Measurements from ENCODE around the gene DOCK2. TPM values are rescaled to one million over a fixed set of nuclear protein-coding genes. Genes with fewer than 3 reads are reported as not detected.

Gene DOCK2
- total RNA-seq, 1 experiment from 2014 or later, result 0.26 TPM

DNA sequence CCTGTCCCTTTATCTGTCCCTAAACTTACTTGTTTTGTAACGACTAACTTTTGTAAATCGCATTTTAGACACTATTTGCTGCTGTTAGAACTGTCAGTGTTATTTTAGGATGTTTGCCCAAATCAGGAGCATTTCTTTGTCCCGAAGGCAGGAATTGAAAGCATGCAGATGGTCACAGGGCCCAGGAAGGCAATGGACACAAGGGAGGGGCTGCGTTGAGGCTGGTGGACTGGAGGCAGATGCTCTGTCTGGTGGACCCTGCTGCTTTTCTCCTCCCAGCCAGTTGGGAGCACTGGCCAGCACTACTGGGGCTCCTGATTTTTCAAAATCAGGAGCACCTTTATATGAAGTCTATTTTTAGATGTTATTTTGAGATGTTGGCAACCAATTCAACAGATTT is 31.7 kb downstream of the DOCK2 start:
- peak overlapping the region; percentile 7; the same call in 1 of the 2 replicates for H3K4me3 ChIP-seq (ENCODE audit: low read length)
- intact Hi-C loops (cut with micrococcal nuclease), result loop anchor here (1.0 to 2.0 kb wide), 3 partner anchors 28 to 66 kb away; no protein-coding TSS in a partner anchor
- H3K9me2 ChIP-seq (replicated peaks; ENCODE audit: low read length), result no peaks in the 10 kb centered on the region
- H2AFZ ChIP-seq (ENCODE audit: low read length), result peak overlapping the region; percentile 27
- H3F3A ChIP-seq (ENCODE audit: low read length, unreplicated experiment), result no peaks in the 10 kb centered on the region
- H3K36me3 ChIP-seq (ENCODE audit: low read depth, low read length), result no peaks in the 10 kb centered on the region
- H3K9me3 ChIP-seq (ENCODE audit: low read length), result no peaks in the 10 kb centered on the region
- DNase-seq (peak; percentile 33), ATAC-seq (peak; percentile 77)
- peaks cover 15% of the 10 kb centered on the region for H3K4me1 ChIP-seq (ENCODE audit: insufficient read depth, low read length)
- H3K9ac ChIP-seq (ENCODE audit: low read length), result no peak overlapping the region; the same call in 1 of the 2 replicates
- no peaks in the 10 kb centered on the region for H3K79me2 ChIP-seq (ENCODE audit: low read length)
- ChIA-PET CTCF (interaction anchor here (0.7 kb wide), 1 partner anchor 27 kb away, joined by 5 read pairs; no protein-coding TSS in a partner anchor), POLR2A (ENCODE audit: unreplicated experiment) (interaction anchor here (0.7 kb wide), 1 partner anchor 199 kb away, joined by 9 read pairs; no protein-coding TSS in a partner anchor)
- TF ChIP-seq, protein P1, sequence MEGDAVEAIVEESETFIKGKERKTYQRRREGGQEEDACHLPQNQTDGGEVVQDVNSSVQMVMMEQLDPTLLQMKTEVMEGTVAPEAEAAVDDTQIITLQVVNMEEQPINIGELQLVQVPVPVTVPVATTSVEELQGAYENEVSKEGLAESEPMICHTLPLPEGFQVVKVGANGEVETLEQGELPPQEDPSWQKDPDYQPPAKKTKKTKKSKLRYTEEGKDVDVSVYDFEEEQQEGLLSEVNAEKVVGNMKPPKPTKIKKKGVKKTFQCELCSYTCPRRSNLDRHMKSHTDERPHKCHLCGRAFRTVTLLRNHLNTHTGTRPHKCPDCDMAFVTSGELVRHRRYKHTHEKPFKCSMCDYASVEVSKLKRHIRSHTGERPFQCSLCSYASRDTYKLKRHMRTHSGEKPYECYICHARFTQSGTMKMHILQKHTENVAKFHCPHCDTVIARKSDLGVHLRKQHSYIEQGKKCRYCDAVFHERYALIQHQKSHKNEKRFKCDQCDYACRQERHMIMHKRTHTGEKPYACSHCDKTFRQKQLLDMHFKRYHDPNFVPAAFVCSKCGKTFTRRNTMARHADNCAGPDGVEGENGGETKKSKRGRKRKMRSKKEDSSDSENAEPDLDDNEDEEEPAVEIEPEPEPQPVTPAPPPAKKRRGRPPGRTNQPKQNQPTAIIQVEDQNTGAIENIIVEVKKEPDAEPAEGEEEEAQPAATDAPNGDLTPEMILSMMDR (conservative IDR thresholded peaks at IDR 0.05; ENCODE audit: low read depth, low read length), result peak; percentile 28; the same call in 1 of the 2 replicates
- TF ChIP-seq EZH2phosphoT487 (IDR thresholded peaks at IDR 0.05; ENCODE audit: borderline replicate concordance, low read length), result no peak
- no TSS peak for BruUV-seq (replicated peaks)
- peak overlapping the region; percentile 67 for H3K4me2 ChIP-seq (ENCODE audit: low read length)
- no peaks in the 10 kb centered on the region for H4K20me1 ChIP-seq (ENCODE audit: low read length)
- H3K27ac ChIP-seq (ENCODE audit: low read length), result peak overlapping the region; percentile 45
- H3K27me3 ChIP-seq (ENCODE audit: low read length), result no peaks in the 10 kb centered on the region

DNA sequence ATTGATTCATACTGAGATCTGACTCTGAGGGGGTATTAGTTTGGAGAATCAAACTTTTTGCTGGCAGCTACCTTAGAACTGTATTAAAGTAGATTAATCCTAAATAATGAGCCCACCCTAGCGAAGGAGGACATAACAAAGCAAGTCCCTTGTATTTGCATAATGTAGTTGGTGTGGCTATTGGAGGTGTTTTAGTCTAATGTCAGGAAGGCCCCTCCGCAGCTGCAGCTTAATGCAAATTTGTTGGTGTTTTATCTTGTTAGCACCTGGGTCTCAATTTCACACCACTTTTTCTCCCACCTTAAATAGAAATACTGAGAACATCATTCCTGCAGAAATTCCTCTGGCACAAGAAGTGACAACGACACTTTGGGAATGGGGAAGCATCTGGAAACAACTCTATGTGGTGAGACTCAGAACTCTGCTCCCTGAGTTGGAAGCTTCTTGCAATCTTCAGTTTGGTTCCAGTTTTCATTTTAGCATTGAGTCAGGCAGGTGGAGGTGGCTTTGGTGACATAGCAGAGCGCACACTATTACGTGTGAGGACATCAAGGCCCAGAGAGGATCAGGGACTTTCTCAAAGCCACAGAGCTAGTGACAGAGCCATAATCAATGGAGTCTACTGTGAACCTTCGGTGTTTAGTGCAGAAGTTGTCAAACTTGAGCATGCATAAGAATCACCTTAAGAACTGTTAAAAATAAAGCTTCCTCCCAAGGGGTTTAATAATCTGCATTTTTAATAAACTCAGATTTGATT is 33.9 kb downstream of the DOCK2 start:
- intact Hi-C loops (cut with micrococcal nuclease), result no loop called here
- POLR2A ChIA-PET (ENCODE audit: unreplicated experiment), result no interaction called here
- no peaks in the 10 kb centered on the region for H3F3A ChIP-seq (ENCODE audit: low read length, unreplicated experiment)
- H2AFZ ChIP-seq (ENCODE audit: low read length), result no peak overlapping the region
- H3K4me1 ChIP-seq (ENCODE audit: insufficient read depth, low read length), result peaks cover 15% of the 10 kb centered on the region
- CTCF ChIA-PET, result no interaction called here
- ATAC-seq (no peak), DNase-seq (no peak)
- no peak overlapping the region for H3K4me2 ChIP-seq (ENCODE audit: low read length)
- H3K36me3 ChIP-seq (ENCODE audit: low read depth, low read length), result no peaks in the 10 kb centered on the region
- H3K4me3 ChIP-seq (ENCODE audit: low read length), result no peak overlapping the region
- H3K9me3 ChIP-seq (ENCODE audit: low read length), result no peaks in the 10 kb centered on the region
- BruUV-seq (replicated peaks), result no TSS peak
- H3K79me2 ChIP-seq (ENCODE audit: low read length), result no peaks in the 10 kb centered on the region
- H3K9ac ChIP-seq (ENCODE audit: low read length), result no peak overlapping the region
- no peaks in the 10 kb centered on the region for H3K9me2 ChIP-seq (replicated peaks; ENCODE audit: low read length)
- TF ChIP-seq, protein P1 (conservative IDR thresholded peaks at IDR 0.05; ENCODE audit: low read depth, low read length), result no peak
- TF ChIP-seq EZH2phosphoT487 (IDR thresholded peaks at IDR 0.05; ENCODE audit: borderline replicate concordance, low read length) (no peak), EZH2 (IDR thresholded peaks at IDR 0.05; ENCODE audit: low read length, unreplicated experiment) (no peak)
- no peak overlapping the region for H3K27ac ChIP-seq (ENCODE audit: low read length)
- H3K27me3 ChIP-seq (ENCODE audit: low read length), result no peaks in the 10 kb centered on the region
- H4K20me1 ChIP-seq (ENCODE audit: low read length), result no peaks in the 10 kb centered on the region

DNA sequence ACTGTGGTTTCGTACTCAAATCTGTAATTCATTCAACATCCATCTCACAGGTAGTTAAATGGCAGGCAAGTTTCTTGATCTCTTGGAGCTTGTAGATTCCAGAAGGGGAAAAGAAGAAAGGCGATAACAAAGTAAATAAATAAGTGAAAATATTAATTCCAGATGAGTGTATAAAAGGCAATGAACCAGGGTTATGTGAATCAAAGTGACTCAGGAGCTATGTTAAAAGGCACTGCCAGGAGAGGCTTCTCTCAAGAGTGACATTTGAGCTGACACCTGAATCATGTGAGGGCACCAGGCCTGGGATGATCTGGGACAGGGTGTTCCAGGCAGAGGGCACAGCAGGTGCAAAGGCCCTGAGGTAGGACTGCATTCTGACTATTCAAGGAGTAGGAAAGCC is 45.0 kb downstream of the DOCK2 start:
- Histone ChIP-seq H3K4me2 (ENCODE audit: low read length) (no peak overlapping the region), H3K4me3 (ENCODE audit: low read length) (no peak overlapping the region), H3K9me3 (ENCODE audit: low read length) (no peaks in the 10 kb centered on the region), H3K27ac (ENCODE audit: low read length) (no peak overlapping the region), H3K9me2 (replicated peaks; ENCODE audit: low read length) (no peaks in the 10 kb centered on the region), H3K4me1 (ENCODE audit: insufficient read depth, low read length) (no peaks in the 10 kb centered on the region), H3K27me3 (ENCODE audit: low read length) (no peaks in the 10 kb centered on the region), H4K20me1 (ENCODE audit: low read length) (no peaks in the 10 kb centered on the region), H3K79me2 (ENCODE audit: low read length) (no peaks in the 10 kb centered on the region), H3F3A (ENCODE audit: low read length, unreplicated experiment) (no peaks in the 10 kb centered on the region), H2AFZ (ENCODE audit: low read length) (no peak overlapping the region), H3K36me3 (ENCODE audit: low read depth, low read length) (no peaks in the 10 kb centered on the region), H3K9ac (ENCODE audit: low read length) (no peak overlapping the region)
- POLR2A ChIA-PET (ENCODE audit: unreplicated experiment), result no interaction called here
- no TSS peak for BruUV-seq (replicated peaks)
- intact Hi-C loops (cut with micrococcal nuclease), result no loop called here
- CTCF ChIA-PET, result interaction anchor here (0.6 kb wide), 1 partner anchor 1525 kb away, joined by 3 read pairs; no protein-coding TSS in a partner anchor
- DNase-seq (no peak), ATAC-seq (no peak)
- TF ChIP-seq EZH2phosphoT487 (IDR thresholded peaks at IDR 0.05; ENCODE audit: borderline replicate concordance, low read length) (no peak), EZH2 (IDR thresholded peaks at IDR 0.05; ENCODE audit: low read length, unreplicated experiment) (no peak)
- TF ChIP-seq, protein P1 (conservative IDR thresholded peaks at IDR 0.05; ENCODE audit: low read depth, low read length), result no peak

All from PC-3 (cell line).